NCI-H82 treated with DMSO at 0.1 percent for 48 hours (cell line): Measurements from ENCODE around the gene BDH1.

Source experiments
- DNase-seq: peaks from one replicate; lab custom pipeline; 2025; ENCODE audit not compliant: unreplicated experiment; lab: John Stamatoyannopoulos, UW

Gene BDH1

GRCh38 chr3:197550489-197550888, 5.3 kb downstream of the BDH1 start:
- DNase-seq, result no peak

- no peak for DNase-seq
Measured at GRCh38 chr3:197549261-197549885, 6.4 kb downstream of the BDH1 start.

DNA sequence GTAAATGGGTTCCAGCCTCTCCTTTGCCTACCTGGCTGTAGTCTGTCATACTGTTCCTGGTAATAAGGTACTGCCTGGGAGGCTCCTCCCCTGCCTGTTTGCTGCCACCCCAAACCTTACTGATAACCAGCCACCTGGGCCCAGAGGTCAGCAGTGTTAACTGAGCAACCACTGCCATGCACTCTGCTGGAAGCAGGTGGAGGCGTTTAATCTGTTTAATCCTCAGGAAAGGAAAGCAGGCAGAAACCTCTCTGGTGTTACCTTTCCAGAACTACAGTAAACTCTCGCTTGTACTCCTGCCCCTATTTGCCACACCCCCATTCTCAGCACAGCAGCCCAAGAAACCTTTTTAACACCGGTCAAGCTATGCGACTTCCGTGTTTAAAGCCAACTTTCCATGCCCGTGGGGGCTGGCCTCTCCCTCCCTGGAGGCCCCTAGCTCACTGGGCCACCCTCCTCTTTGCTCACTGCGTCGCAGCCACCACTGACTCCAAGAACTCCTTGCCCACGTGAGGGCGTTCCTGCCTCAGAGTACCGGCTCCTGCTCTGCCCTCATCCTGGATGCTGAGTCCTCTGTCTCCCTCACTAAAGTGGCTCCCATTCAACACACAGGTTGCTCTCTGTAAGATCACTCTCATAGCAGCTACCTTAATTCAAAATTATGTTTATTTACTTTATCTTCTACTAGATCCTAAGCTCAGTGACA, 8.3 kb downstream of the BDH1 start:
- DNase-seq, result peak; percentile 61

DNA sequence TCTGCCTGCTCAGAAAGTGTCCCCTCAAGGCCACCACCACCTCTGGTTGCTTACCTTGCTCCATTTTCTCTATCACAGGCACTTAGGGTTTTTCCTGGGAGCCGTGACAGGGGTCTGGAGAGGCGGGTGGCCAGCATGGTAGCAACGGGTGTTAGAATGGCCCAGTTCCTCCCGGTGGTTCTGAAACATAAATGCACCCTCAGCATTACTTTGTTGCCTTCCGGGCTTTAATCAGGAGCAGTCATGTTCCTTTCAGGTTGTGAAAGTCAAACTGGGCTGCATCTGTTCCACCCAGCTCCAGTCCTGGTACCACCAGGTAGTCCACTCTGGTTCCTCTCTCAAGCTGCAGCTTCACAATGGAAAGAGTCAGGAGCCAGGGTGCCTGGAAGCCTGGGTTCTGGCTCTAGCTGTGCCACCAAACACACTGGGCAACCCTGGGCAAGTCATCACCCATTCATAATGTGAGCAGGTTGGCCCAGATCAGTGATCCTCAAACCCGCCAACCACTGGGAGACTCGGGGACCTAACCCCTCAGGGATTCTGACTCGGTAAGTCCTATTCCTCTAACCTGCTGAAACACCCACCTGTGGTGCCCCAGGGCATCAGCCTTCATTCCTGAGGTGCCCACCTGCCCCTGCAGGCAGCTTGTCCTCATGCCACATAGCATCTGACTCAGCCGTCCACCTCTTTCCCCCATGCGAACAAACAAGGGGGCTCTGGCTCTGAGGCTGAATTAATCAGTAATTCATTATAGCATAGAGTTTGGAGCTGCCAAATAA, 9.3 kb downstream of the BDH1 start:
- DNase-seq, result no peak

DNA sequence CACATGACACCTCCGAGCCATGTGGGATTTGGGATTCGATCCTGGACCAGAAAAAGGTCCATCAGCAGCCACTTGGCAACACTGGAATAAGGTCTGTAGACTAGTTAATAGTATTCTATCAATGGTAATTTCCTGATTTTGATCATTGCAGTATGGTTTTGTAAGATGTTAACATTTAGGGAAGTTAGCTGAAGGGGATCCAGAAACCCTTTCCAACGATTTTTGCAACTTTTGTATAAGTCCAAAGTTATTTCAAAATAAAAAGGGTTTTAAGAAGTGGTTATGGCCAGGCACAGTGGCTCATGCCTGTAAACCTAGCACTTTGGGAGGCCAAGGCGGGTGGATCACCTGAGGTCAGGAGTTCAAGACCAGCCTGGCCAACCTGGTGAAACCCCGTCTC, 10.2 kb downstream of the BDH1 start:
- no peak for DNase-seq

DNA sequence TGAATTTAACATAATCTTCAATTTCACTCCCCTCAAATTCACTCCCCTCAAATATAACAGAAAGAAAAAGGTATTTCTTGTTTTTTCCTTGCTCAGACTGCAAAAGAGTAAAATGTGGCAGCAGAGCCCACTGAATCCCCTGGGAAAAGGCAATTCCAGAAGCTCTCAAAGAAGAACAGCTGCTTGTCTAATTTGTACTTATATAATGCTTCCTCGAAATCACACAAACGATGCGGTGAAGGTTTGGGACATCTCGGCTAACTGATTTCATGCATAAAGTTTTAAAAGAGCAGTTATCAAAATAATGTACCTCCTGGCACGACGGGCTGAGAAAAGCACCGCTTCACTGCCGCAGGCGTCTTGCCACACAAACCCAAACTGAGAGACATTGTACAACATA, 10.7 kb downstream of the BDH1 start:
- no peak for DNase-seq

- DNase-seq, result no peak
Measured at GRCh38 chr3:197542741-197543454, 12.9 kb downstream of the BDH1 start.

DNA sequence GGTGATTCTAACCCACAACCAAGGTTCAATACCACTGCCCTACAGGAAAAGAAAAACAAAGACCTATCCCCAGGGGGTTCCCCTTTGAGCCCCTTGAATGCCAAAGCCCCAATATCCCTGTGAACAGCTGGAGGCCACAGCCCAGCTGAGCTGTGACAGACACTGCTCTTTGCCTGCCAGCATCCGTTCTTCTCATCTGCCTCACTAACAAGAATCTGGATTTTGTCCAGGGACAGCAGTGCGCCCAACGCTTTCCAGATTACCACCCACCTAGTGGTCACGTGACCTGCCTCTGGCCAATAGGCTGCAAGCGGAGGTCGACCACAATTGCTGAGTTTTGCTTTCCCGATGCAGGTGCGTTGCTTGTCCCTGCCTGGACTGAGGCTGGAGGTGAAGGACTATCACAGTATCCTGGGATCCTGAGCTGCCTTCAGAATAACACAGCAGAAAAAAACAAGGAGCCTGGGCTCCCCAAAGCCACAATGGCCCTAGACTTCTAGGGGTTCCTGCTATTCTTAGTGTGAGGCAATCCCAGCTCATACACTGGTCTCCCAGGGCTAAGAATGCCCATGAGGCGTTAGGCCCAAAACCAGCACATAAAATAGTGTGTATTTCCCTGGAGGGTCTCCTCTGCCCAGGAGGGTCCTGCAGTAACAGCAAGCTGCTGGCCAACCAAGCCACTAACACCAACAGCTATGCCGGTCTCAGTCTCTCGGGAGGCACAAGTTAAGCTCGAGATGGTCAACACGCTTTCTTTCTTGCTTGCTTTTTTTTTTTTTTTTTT, 13.8 kb downstream of the BDH1 start:
- no peak for DNase-seq

DNA sequence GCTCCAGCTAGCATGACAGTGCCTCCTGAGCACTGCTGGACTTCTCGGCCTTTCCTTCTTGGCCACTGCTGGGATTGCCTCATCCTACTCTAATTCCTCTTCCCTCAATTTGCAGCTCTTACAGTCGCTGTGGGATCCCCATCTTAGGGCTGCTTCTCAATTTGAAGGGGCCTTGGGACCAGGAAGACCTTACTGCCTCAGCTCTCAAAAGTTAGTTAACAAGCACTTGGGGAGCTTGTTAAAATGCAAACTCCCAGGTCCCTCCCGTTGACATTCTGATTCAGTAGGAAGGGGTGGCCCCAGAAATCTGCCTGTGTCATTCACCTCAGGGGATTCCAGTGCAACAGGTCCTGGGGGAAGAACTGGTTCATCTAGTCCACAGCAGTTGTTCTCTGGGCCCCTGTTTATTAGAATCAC, 14.8 kb downstream of the BDH1 start:
- no peak for DNase-seq

DNA sequence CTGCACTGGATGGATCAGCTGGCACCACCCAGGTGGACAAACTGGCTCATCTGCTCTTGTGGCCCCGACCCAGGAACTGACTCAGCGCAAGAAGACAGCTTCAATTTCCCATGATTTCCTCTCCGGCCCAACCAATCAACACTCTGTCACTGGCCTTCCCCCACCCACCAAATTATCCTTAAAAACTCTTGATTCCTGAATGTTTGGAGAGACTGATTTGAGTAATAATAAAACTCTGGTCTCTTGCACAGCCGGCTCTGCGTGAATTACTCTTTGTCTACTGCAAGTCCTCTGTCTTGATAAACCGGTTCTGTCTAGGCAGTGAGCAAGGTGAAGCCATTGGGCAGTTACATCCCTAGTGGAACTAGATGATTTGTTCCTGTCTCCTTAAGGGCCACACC, 16.1 kb downstream of the BDH1 start:
- DNase-seq, result no peak

DNA sequence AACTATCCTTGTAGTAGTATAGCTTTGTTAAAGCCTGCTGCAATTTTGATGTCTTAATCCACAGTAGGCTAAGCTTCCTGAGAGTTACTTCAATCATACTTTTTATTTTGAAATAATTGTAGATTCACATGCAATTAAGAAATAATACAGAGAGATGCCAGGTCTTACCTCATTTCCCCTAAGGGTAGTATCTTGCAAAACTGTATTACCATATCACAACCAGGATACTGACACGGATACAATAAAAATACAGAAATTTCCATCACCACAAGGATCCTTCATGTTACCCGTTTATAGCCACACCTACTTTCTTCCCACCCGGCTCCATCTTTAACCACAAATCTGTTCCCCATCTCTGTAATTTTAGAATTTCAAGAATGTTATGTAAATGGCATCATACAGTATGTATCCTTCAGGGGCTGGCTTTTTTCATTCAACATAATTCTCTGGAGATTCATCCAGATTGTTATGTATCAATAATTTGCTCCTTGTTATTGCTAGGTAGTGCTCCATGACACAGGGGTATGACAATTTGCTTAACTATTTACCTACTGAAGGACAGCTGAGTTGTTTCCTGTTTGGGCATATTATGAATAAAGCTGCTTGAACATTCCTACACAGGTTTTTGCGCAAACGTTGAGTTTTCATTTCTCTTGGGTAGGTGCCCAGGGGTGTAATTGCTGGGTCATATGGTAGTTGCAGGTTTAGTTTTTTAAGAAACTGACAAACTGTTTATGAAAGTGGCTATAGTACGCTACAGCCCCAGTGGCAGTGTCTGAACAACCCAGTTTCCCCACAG, 21.6 kb downstream of the BDH1 start:
- DNase-seq, result no peak

GRCh38 chr3:197533396-197533795, 22.4 kb downstream of the BDH1 start:
- DNase-seq, result no peak

DNA sequence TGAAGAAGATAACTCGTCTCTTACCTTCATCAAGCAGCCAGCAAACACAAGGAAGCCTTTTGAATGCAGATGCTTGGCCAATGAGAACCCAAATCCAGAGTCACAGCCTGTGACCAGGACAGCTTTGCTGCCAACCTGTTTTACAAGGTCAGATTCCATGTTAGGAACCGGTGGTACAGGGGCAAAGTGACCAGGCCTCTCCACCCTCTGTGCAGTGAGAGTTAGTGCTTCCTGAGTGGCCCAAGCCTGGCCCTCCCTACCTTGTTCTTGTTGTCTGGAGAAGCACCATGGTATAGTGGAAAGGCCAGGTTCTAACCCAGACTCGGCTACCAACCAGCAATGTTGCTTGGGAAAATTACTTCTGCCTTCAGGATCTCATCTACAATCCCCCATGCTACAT, 23.4 kb downstream of the BDH1 start:
- DNase-seq, result no peak

DNA sequence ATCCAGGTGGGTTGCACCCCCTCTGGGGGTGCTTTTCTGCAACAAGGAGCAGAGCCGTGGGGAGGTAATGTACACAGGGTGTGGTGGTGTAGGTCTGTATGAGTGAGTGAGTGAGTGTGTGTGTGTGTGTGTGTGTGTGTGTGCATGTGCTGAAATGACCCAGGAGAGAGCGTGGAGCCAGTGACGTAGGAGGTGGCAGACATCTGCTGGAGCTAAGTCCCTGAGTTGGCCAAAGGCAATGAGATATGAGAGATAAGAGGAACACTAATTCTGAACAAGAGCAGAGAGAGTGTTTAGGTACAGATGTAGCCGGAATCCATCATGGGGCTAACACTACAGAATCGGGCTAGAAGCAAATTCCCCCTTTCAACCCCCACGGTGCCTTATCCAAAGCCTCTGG, 27.6 kb downstream of the BDH1 start:
- no peak for DNase-seq

DNA sequence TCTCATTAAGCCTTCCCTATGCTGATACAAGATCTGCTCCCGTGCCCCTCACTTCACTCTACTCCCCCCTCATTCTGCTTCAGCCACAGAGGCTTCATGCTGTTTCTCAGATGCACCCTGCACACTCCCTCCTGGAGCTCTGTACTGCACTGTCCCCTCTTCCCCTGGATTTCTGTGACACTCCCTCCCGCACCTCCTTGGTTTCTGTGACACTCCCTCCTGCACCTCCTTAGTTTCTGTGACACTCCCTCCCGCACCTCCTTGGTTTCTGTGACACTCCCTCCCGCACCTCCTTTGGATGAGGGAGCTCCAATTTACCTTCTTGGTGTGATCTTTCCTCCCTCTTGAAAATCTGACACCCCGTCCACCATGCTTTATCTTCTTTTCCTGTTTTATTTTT, 28.2 kb downstream of the BDH1 start:
- DNase-seq, result no peak

- DNase-seq, result no peak
Measured at GRCh38 chr3:197525706-197526105, 30.1 kb downstream of the BDH1 start.

- DNase-seq, result no peak
Measured at GRCh38 chr3:197524128-197524527, 31.6 kb downstream of the BDH1 start.

DNA sequence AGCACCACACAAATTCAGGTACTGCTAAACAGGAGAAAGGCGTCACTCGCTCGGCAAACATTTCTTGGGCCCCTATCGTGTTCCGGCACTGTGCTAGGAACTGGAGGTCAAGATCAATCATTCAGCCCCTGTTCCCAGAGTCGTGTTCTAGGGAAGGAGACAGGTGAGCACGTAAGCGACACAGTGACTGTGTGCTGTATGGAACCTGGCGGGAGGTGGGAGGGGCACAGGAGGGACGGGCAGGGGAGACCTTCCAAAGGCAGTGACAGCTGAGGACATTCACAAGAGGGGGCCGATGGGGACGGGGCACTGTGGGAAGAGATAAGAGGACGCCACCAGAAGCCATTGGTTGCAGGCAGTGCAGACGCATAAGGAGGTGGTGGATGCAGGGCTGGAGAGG, 32.2 kb downstream of the BDH1 start:
- no peak for DNase-seq

DNA sequence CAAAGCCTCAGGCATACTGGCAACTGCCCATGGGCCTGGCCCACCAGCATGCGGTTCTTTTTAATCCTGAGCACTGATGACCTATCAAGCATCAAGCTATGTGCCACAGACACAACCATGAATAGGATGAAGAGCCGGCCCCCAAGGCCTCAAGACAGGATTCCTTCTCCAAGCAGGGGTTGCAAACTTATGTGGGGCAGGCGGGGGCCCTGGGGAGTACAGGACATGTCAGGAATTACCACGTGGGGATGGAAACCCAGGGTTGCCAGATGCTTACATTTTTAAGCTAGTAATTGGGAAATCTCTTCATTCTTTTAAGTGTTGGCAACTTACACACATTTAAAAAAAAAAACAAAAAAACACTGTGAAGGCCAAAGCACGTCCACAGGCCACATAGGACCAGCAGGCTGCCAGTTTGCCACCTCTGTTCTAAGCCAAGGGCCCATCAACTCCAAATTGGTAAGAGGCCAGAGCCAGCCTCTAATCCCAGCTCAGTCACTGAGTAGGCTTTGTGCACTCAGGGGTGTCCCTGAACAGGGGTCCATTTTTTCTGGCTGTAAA, 32.8 kb downstream of the BDH1 start:
- DNase-seq, result peak; percentile 17
